Subcutaneous adipose tissue (tissue), 4 donors: ENCODE measurements around the gene ZNF24. TPM values are rescaled to one million over a fixed set of nuclear protein-coding genes. Genes with fewer than 3 reads are reported as not detected.

Experiments used
- CTCF ChIP-seq: fragments of 450-650 bp; IDR thresholded peaks from one replicate; pipeline ENCODE4 v1.5.1; 2016; ENCODE audit warnings: low read depth, mild to moderate bottlenecking, control low read depth, antibody characterized with exemption, moderate library complexity
- total RNA-seq, 4 donors: library from RNA; depleted of rRNA; stranded (reverse); fragments of >200 nt; gene quantifications; one replicate each; pipeline ENCODE4 v1.1.0, GENCODE V29; 2016

The ZNF24 gene
- total RNA-seq, 4 donors from 2014 or later: 30.9 to 44.5 (median 35.6) TPM

DNA sequence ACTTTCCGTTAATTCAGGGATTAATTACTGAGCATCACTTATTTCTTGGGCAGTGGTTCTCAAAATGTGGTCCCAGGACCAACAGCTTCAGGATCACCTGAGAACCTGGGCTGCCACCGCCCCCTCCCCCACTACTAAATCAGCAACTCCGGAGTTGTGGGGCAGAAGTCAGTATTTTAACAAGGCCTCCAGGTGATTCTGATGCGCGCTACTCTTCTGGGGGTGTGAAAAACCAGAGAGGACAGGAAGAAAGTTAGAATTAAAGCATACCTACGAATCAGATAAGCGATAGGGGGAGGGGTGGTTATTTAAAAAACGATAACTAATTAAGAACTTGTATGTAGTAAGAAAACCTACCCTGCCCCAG, 54.5 kb downstream of the ZNF24 start:
- TF ChIP-seq CTCF: no peak

GRCh38 chr18:35289293-35289692, 54.9 kb downstream of the ZNF24 start:
- TF ChIP-seq CTCF: no peak

- no peak for TF ChIP-seq CTCF
Observed at GRCh38 chr18:35284841-35285240, 59.4 kb downstream of the ZNF24 start.

DNA sequence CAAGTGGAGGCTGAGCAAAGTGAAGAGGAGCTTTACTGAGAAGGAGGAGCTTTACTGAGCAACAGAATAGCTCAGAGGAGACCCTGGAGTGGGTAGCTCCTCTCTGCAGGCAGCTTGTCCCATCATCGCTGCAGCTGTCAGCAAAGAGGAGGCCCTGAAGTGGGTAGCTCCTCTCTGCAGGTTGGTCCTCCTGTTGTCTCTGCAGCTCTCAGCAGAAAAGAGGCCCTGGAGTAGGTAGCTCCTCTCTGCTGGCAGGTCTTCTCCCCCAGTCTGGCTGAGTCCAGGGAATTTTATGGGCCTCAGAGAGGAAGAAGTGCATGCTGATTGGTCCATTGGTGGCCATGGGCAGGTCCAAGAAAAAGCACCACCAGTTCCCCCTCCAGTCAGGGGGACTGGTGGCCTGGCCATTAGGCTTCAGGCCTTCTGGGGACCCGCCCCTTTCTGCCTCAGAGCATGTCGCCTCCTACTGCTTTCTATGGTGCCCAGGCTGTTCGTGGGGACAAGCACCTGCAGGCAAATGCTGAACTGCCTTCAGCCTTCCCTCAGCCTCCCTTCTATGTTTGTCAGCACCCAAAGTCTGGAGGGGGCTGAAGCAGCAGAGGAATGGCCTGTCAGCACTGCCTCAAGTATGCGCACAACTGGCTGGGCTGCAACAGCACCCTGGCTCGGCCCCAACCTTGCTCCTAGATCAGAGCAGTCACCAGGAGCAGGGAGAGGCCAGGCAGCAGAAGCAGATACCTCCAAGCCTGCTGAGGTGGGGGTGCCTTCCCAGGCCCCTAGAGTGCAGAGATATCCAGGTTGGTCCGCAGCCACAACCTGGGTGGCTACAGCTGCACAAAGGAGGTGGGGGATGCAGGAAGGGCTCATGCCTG, 60.1 kb downstream of the ZNF24 start:
- TF ChIP-seq CTCF: no peak

GRCh38 chr18:35282353-35282752, 61.9 kb downstream of the ZNF24 start:
- TF ChIP-seq CTCF: no peak

Other genes starting within 250 kb of the ZNF24 start
- gene ZNF397, start 103.4 kb downstream of the ZNF24 start, total RNA-seq: 10 to 100 TPM; 26.3 to 37.1 (median 30.5) TPM
- gene ZSCAN30, start 54.2 kb downstream of the ZNF24 start, total RNA-seq: 10 to 100 TPM; 17.7 to 20.1 (median 19.0) TPM
- 1 to 10 TPM; 1.5 to 4.2 (median 2.5) TPM for gene ZNF396, start 32.9 kb upstream of the ZNF24 start, total RNA-seq
- gene INO80C, start 153.5 kb upstream of the ZNF24 start, total RNA-seq: 10 to 100 TPM in 1 of 4 donors, 1 to 10 TPM in 3; 2.8 to 11.9 (median 7.4) TPM
- gene GALNT1, start 237.3 kb upstream of the ZNF24 start, total RNA-seq: 10 to 100 TPM; 40.3 to 61.5 (median 47.7) TPM